ENCODE data around the gene COQ8A. TPM values are rescaled to one million over a fixed set of nuclear protein-coding genes. Genes with fewer than 3 reads are reported as not detected.
"Not testable (repeated sequence)": the region's sequence is repeated elsewhere in the genome, so short reads cannot be mapped to it uniquely, and the experiment has no call there.

The COQ8A gene
- total RNA-seq, 1 experiment from 2014 or later = 14.8 TPM

DNA sequence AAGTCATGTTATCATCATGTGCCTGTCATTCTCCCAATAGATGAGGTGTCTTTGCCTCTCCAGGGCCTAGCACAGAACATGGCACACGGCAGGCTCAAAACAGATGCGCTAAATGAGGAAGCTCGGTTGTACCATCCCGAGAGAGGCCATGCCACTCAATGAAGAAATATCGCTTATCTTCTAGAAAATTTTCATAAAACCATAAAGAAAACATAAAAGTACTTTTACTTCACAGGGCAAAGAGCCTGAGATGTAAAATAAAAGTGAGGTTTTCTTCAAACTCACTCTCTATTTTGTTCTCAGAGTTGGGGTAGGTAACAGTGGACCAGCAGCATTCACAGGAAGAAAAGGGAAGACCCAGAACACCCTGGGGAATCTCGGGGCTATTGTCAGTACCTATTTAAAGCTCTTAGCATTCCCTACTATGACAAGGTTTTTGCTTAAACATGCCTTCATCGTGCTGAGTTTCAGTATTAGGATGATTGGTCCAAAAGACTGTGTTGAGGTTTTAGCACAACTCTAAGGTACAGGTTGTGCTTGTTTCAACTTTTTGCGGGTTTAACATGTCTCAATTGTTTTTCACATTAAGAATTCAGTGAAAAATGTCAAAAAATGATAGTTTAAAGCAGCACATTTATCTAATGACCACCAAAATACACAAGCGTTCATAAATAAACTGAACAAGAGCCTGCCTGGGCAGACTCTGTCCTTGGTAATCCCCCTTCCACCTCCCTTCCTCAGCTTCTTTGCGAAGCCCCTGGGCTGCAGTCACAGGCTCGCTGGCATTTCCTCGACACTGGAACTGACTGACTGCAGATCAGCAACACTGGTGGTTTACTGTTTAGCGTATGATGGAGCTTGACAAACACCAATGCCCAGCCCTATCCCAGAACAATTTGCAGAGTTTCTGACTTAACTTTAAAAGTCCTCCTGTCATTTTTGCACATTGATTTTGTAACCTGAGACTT is 55.6 kb downstream of the COQ8A start:
- no peak overlapping the region for H3K4me3 ChIP-seq
- H3K36me3 ChIP-seq = no peaks in the 10 kb centered on the region; the same call in none of the 2 replicates
- H3K27me3 ChIP-seq = no peaks in the 10 kb centered on the region
- H3K9me3 ChIP-seq = no peaks in the 10 kb centered on the region
- DNase-seq = no peak

DNA sequence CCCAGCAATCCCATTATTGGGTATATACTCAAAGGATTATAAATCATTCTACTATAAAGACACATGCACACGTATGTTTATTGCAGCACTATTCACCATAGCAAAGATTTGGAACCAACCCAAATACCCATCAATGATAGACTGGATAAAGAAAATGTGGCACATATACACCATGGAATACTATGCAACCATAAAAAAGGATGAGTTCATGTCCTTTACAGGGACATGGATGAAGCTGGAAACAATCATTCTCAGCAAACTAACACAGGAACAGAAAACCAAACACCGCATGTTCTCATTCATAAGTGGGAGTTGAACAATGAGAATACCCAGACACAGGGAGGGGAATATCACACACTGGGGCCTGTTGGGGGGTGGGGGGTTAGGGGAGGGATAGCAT is 59.5 kb downstream of the COQ8A start:
- H3K36me3 ChIP-seq = peaks cover 13% of the 10 kb centered on the region
- H3K9me3 ChIP-seq, H3K4me3 ChIP-seq, H3K27me3 ChIP-seq, DNase-seq: not testable (repeated sequence)

DNA sequence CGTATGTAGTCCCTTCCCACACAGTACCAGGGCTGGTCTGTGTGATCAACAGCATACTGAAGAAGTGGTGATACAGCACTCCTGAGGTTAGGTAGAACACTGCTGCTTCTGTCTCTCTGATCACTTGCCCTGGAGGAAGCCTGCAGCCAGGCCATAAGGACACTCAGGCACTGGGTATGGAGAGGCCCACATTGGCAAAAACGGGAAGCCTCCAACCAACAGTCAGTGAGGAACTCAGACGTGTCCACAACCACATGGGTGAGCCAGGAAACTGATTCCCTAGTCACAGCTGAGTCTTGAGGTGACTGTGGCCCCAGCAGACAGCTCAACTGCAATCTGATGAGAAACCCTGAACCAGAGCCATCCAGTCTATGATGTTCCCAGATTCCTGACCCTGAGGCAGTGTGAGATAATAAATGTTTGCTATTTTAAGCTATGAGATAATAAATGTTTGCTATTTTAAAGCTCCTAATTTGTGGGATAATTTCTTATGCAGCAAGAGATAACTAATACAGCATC is 62.5 kb downstream of the COQ8A start:
- Histone ChIP-seq H3K9me3 (no peaks in the 10 kb centered on the region), H3K27me3 (no peaks in the 10 kb centered on the region), H3K36me3 (peaks cover 19% of the 10 kb centered on the region), H3K4me3 (no peak overlapping the region)
- no peak for DNase-seq

DNA sequence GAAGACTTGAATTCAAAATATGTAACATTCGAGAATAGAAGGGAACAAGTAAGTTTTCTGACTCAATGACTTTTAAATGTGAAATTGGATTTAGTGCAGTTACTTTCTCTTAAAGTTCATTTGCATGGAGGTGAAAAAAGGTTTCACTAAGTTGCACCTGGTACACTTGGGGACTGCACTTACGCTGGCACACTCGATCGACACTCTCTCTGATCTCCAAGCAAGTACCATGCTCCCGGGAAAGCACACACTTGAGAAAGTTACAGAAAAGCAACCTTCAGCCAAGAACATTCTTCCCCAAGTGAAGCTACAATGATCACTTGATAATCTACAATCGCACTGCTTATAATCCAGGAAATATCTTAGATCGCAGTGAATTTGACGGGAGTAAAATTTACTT is 63.1 kb downstream of the COQ8A start:
- Histone ChIP-seq H3K9me3 (no peaks in the 10 kb centered on the region), H3K4me3 (no peak overlapping the region), H3K36me3 (peaks cover 19% of the 10 kb centered on the region), H3K27me3 (no peaks in the 10 kb centered on the region)
- DNase-seq = no peak

DNA sequence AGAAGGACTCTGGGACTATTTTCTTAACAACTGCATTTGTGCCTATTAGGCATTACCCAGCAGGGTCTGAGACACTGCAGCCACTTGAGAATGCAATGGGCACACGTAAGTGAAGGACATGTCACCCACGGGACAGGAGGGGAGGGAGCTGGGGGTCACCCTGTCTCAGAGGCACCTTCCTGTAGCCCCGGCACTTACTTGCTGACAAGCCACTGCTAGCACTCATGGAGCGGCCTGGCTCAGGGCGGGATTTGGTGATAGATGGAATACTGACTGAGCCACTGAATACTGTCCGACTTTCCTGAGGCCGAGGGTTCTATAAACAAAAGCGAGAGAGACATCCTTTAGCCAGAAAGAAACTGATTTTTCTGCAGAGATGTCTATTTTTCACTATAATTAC is 64.7 kb downstream of the COQ8A start:
- H3K36me3 ChIP-seq = peaks cover 19% of the 10 kb centered on the region
- no peak overlapping the region for H3K4me3 ChIP-seq
- no peaks in the 10 kb centered on the region for H3K9me3 ChIP-seq
- H3K27me3 ChIP-seq = no peaks in the 10 kb centered on the region
- no peak for DNase-seq

DNA sequence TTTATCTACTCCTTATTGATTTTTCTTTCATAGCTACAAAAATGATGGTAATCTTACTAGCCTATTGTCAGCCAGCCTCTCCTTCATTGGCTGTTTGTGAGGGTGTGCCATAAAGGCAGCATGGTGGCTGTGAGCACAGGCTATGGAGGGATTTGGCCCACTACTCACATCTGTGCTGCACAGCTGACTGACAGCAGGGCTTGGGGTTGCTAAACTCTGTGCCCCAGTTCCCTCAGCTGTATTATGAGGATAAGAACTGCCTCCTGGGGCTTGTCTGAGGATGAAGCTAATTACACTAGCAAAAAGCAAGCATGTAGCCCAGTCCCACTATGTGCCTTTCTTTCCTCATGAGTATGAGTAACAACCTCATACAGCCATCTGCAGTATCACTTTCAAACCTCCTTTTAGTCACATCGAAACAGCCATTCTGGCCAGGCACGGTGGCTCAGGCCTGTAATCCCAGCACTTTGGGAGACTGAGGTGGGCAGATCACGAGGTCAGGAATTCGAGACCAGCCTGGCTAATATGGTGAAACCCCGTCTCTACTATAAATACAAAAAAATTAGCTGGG is 66.2 kb downstream of the COQ8A start:
- no peaks in the 10 kb centered on the region for H3K9me3 ChIP-seq
- no peaks in the 10 kb centered on the region for H3K27me3 ChIP-seq
- H3K36me3 ChIP-seq = peaks cover 14% of the 10 kb centered on the region
- DNase-seq = no peak
- no peak overlapping the region for H3K4me3 ChIP-seq

DNA sequence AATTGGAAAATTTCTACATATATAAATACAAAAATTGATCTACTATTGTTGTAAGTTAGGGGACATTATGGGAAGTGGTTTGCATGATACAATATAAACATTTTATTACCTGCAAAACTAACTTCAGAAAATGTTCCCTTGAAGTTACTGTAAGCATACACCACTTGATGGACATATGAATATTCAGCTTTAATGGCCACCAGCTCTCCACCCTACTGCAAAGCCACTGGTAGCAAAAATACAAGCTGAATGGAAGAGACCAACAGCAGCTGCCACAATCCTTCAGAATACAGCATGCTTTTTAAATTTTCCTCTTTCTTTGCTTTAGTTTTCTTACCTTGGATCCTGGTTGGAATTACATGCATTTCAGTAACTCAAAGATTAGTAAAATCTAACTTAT is 69.8 kb downstream of the COQ8A start:
- no peak overlapping the region for H3K4me3 ChIP-seq
- no peaks in the 10 kb centered on the region for H3K9me3 ChIP-seq
- no peak for DNase-seq
- H3K36me3 ChIP-seq = peaks cover 3% of the 10 kb centered on the region
- no peaks in the 10 kb centered on the region for H3K27me3 ChIP-seq

DNA sequence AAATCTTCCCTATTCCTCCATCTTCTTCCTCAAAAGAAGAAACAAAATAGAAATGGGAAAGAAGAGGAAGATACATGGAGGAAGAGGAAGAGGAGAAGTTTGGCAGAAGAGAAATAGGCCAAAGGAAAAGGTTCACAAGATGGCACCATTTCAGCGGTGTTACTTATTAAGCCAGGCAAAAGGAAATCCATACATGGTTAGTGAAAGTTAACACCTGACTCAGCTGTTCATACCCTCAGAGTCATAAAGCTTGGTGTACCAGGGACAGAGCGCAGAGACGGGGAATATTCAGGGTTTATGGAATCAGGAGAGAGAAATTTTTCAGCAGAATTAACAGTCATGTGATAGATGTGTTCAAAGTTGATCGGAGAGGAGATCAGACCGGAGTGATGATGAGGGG is 70.6 kb downstream of the COQ8A start:
- Histone ChIP-seq H3K27me3 (no peaks in the 10 kb centered on the region), H3K36me3 (no peaks in the 10 kb centered on the region; the same call in 1 of the 2 replicates), H3K4me3 (no peak overlapping the region), H3K9me3 (no peaks in the 10 kb centered on the region)
- DNase-seq = no peak

DNA sequence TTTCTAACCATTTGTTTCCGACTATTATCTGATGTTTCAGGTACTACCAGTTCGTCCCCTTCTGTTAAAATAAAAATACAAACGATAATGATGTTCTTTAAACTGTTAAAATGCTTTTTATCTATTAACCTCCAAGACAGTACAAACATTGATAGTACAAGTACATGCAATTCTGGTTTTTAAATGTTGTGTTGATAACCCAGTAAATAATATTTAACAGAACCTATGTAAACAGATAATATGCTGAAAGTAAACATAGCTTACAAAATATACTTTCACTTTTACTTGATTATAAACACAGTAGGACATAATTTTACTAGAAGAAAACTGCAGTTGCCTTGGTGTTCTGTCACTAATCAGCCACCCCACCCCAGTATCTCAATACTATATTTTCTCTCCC is 76.9 kb downstream of the COQ8A start:
- no peaks in the 10 kb centered on the region for H3K27me3 ChIP-seq
- peaks cover 33% of the 10 kb centered on the region for H3K36me3 ChIP-seq
- no peak overlapping the region for H3K4me3 ChIP-seq
- DNase-seq = no peak
- H3K9me3 ChIP-seq = peaks cover 7% of the 10 kb centered on the region; the same call in 1 of the 2 replicates

DNA sequence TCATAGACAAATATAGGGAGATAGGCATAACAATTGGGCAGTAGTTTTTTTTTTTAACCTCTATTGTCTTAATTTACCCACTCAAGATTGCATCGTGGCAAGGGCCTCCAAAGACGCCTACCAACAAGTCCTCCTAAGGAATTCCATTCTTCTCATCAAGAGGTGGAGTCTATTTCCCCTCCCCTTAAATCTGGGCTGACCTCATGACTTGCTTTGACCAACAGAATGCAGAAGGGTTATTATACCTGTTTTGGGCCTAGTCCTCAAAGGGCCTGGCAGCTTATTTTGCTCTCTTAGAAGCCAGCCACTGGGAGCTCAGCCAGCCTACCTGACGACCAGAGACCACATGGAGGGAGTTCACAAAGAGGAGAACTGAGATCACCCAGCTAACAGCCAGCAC is 92.3 kb downstream of the COQ8A start:
- Histone ChIP-seq H3K4me3 (no peak overlapping the region), H3K27me3 (no peaks in the 10 kb centered on the region), H3K9me3 (no peaks in the 10 kb centered on the region), H3K36me3 (peaks cover 56% of the 10 kb centered on the region)
- no peak for DNase-seq

DNA sequence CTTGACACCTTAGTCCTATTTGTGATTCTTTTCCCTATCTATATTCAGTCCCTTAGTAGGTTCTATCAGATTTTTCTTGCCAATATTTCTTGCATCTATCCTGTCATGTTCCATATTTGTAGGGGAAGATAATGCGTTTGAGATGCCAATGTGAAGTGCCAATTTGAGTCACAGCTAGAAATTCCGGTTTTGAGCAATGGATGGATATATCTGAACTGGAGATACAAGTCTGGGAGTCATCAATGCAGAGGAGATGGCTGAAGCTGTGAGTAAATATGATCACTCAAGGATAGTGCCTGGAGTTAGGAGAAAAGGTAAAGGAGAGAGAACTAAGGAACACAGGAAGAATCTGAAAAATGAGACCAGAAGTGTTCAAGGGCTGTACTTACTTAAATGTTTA is 93.8 kb downstream of the COQ8A start:
- Histone ChIP-seq H3K27me3 (no peaks in the 10 kb centered on the region), H3K9me3 (no peaks in the 10 kb centered on the region), H3K36me3 (peaks cover 45% of the 10 kb centered on the region), H3K4me3 (no peak overlapping the region)
- no peak for DNase-seq

DNA sequence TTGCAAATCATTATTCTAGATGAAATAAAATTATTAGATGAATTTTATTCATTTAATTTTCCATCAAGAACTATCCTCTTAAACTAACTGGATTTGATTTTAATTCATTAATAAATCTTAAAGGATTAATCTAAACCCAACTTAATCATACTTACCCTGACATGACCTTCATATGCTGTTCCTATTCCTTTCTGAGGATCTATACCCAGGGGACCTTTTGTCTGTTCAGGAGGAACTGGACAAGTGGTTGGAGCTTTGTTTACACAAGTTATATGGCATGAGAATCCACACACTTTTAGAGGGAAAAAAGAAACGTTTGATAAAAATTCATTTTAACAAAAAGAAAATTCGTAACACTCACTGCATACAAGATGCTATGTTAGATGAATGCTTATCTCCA is 95.2 kb downstream of the COQ8A start:
- Histone ChIP-seq H3K9me3 (no peaks in the 10 kb centered on the region), H3K27me3 (no peaks in the 10 kb centered on the region), H3K4me3 (no peak overlapping the region), H3K36me3 (peaks cover 40% of the 10 kb centered on the region)
- DNase-seq = no peak

DNA sequence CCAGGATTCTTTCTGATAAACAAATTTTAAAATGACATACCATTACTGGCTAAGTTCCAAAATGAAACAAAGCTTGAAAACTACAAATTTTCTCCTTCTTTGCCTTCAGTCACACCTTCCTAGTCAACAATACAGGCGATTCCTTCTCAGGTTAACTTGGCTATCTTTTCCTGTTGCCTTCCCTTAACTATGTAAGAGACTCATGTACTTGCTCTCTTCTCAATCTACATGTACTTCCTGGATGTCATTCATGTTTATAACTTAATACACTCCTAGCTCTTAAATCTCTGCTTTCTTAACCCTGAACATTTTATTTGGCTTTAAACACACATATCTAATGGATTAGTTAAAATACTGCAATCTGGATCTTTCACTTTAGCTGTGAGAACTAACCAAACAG is 97.0 kb downstream of the COQ8A start:
- Histone ChIP-seq H3K27me3 (no peaks in the 10 kb centered on the region), H3K4me3 (no peak overlapping the region), H3K36me3 (peaks cover 28% of the 10 kb centered on the region), H3K9me3 (no peaks in the 10 kb centered on the region)
- no peak for DNase-seq

Other genes starting within 250 kb of the COQ8A start
- 14.7 and 19.0 TPM in 2 replicates for gene ITPKB, start 201.0 kb upstream of the COQ8A start, total RNA-seq (2014; rRNA removed; shearing (Covaris generic); ENCODE audit: low replicate concordance)
- gene PSEN2, start 69.7 kb upstream of the COQ8A start, total RNA-seq (2014; rRNA removed; shearing (Covaris generic); ENCODE audit: low replicate concordance) = 25.1 and 37.2 TPM in 2 replicates